IgD-negative memory B cell (primary cell): ENCODE data around the gene ZBED3. TPM values are rescaled to one million over a fixed set of nuclear protein-coding genes. Genes with fewer than 3 reads are reported as not detected.
"Not testable (repeated sequence)": the region's sequence is repeated elsewhere in the genome, so short reads cannot be mapped to it uniquely, and the experiment has no call there.

ENCODE experiments used
- H3K27ac Mint-ChIP-seq, 3 donors: one replicate each; pipeline ENCODE4 v1.8.0; 2020 to 2022; ENCODE audit warnings: mild to moderate bottlenecking in 3 of 3, mixed read lengths in 3 of 3, moderate library complexity in 1 of 3
- H3K27me3 Mint-ChIP-seq: one replicate; pipeline ENCODE4 v1.8.0; 2021; ENCODE audit warnings: mixed read lengths
- H3K36me3 Mint-ChIP-seq: one replicate; pipeline ENCODE4 v1.8.0; 2020; ENCODE audit warnings: mild to moderate bottlenecking, mixed read lengths
- H3K4me1 Mint-ChIP-seq, 3 donors: one replicate each; pipeline ENCODE4 v1.8.0; 2020 to 2022; ENCODE audit warnings: mixed read lengths in 3 of 3, mild to moderate bottlenecking in 1 of 3
- H3K4me3 Mint-ChIP-seq, 4 donors: one replicate each; pipeline ENCODE4 v1.8.0; 2020 to 2022; ENCODE audit warnings: mild to moderate bottlenecking in 4 of 4, mixed read lengths in 4 of 4, moderate library complexity in 3 of 4
- H3K9me3 Mint-ChIP-seq, 3 donors: one replicate each; pipeline ENCODE4 v1.8.0; 2020 to 2021; ENCODE audit warnings: mixed read lengths in 3 of 3, mild to moderate bottlenecking in 1 of 3
- polyA plus RNA-seq: library from polyadenylated mRNA; unstranded; fragments of 300-500 nt; fragmentation: Illumina TruSeq; gene quantifications from one replicate; pipeline ENCODE4 v1.2.3, GENCODE V29; 2021

Gene ZBED3
- polyA plus RNA-seq, result 0.29 TPM

DNA sequence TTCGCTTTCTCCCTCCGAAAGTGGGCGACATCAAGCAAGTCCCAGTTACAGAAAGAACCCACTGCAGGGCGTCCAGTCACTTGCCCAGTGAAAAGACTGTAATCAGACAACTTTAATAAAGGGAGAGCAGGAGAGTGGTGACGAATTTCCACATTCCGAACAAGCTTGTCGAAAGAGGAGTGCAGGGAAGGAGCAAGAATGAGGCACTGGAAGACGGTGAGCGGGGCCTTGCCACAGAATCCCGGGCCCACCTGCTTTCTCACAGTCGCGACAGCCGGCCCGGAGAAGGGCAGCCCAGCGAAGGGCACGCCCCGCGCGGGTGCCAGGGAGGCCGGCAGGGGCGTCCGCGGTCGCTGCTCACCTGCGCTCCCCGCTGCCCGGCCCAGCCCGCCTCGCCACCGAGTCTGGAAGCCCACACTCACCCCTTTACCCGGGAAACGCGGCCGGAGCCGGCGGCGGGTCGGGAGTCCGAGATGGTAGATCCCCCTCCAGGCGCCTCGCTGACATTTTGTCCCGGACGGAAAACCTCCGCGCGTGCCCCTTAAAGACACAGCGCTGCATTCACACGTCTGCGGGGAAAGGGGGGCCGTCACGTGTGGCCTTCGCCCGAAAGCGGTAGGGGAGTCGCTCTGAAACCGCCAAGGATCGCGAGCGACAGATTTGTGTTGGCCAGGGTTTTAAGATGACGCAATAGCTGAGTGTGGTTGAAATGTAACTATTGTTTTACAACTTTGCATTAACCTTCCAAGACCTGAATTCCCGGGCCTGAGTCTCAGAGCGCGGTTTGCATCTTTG lies at the start of gene ZBED3:
Gene ZBED3 (minus strand): TSS at position 597 of the 795 bp plus-strand sequence. CDS start 9,407 bp downstream, outside the sequence.
- H3K4me3 Mint-ChIP-seq, result peak within 1 kb of the TSS; percentile 93 to 99 (median 96)
- H3K36me3 Mint-ChIP-seq, result peaks cover 1% of the 10 kb centered on the region
- peaks cover 6 to 19% (median 12%) of the 10 kb centered on the region in 3 donors for H3K4me1 Mint-ChIP-seq
- peak within 1 kb of the TSS; percentile 55 to 74 (median 59) for H3K27ac Mint-ChIP-seq
- no peaks in the 10 kb centered on the region for H3K9me3 Mint-ChIP-seq
- peaks cover 4% of the 10 kb centered on the region for H3K27me3 Mint-ChIP-seq

- Mint-ChIP-seq H3K27ac (no peak overlapping the region), H3K4me1 (peaks cover 0 to 3% (median 3%) of the 10 kb centered on the region in 3 donors), H3K4me3 (no peak overlapping the region), H3K9me3 (no peaks in the 10 kb centered on the region), H3K36me3 (peaks cover 5% of the 10 kb centered on the region), H3K27me3 (peaks cover 8% of the 10 kb centered on the region)
Measured at GRCh38 chr5:77133061-77133758, 46.1 kb upstream of the ZBED3 start.

DNA sequence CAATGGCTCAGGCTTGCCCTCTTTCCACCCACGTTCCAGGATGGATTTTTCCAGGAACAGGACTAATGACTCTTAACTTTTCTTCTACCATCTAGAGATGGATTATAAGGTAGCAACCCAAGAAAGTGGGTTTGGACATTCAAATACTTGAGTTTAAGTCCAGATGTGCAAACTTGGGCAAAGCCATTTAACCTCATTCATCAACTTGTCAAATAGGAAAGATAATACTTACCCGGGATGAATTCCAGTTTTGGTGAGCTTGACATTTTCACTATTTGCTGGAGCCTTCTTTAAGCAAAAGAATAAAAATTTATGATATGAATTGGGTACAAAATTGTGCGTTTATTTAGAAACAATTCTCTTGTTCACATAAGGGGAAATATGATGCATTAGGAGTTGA lies 44.3 kb upstream of the ZBED3 start:
- H3K4me3 Mint-ChIP-seq, result no peak overlapping the region
- H3K27ac Mint-ChIP-seq, result no peak overlapping the region
- H3K27me3 Mint-ChIP-seq, result peaks cover 9% of the 10 kb centered on the region
- no peaks in the 10 kb centered on the region for H3K9me3 Mint-ChIP-seq
- H3K4me1 Mint-ChIP-seq, result peaks cover 0 to 3% (median 3%) of the 10 kb centered on the region in 3 donors
- H3K36me3 Mint-ChIP-seq, result peaks cover 5% of the 10 kb centered on the region

- Mint-ChIP-seq H3K27ac (no peak overlapping the region), H3K4me3 (no peak overlapping the region), H3K9me3 (peaks cover 0 to 2% (median 0%) of the 10 kb centered on the region in 3 donors), H3K36me3 (peaks cover 3% of the 10 kb centered on the region), H3K27me3 (peaks cover 9% of the 10 kb centered on the region), H3K4me1 (no peaks in the 10 kb centered on the region)
Measured at GRCh38 chr5:77129391-77129990, 42.4 kb upstream of the ZBED3 start.

- Mint-ChIP-seq H3K9me3 (peaks cover 0 to 4% (median 4%) of the 10 kb centered on the region in 3 donors), H3K36me3 (no peaks in the 10 kb centered on the region), H3K4me3 (no peak overlapping the region), H3K4me1 (no peaks in the 10 kb centered on the region), H3K27ac (no peak overlapping the region), H3K27me3 (peaks cover 9% of the 10 kb centered on the region)
Measured at GRCh38 chr5:77128411-77129061, 41.5 kb upstream of the ZBED3 start.

DNA sequence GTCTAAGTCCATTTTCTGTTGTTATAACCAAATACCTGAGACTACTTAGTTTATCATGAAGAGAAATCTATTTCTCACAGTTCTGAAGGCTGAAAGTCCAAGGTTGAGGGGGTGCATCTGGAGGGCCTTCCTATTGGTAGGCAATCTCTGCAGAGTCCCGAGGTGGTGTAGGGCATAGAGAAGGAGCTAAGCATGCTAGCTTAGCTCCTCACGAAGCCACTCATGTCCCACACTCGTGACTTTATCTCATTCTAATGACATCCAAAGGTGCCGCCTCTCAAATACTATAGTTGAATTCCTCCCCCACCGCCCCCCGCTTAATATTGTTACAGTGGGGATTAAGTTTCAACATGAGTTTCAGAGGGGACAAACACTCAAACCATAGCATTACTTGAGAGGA lies 36.0 kb upstream of the ZBED3 start:
- Mint-ChIP-seq H3K27me3 (peaks cover 1% of the 10 kb centered on the region), H3K27ac (no peak overlapping the region), H3K4me3 (no peak overlapping the region), H3K4me1 (no peaks in the 10 kb centered on the region), H3K9me3 (peaks cover 0 to 4% (median 4%) of the 10 kb centered on the region in 3 donors), H3K36me3 (peaks cover 5% of the 10 kb centered on the region)

DNA sequence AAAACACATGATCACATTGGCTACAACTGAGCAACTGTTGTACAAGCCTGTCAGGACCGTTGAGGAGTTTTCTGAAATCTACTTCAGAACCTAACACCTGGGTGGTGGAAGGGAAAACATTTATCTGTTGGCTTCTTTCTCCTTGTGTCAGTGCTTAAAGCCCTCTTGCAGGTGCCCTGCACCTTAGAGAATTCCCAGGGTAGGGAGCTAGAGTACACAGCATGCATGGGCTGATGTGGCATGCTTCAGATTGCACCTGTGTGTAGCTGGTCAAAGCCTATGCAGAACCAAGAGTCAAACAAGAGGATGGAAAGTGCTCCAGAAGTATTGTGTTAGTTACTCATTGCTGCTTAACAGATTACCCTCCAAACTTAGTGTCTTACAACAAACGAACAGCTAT lies 33.6 kb upstream of the ZBED3 start:
- no peak overlapping the region for H3K4me3 Mint-ChIP-seq
- H3K4me1 Mint-ChIP-seq, result peaks cover 0 to 4% (median 0%) of the 10 kb centered on the region in 3 donors

GRCh38 chr5:77120086-77120485 lies 33.0 kb upstream of the ZBED3 start:
- Mint-ChIP-seq H3K9me3 (peaks cover 0 to 4% (median 4%) of the 10 kb centered on the region in 3 donors), H3K36me3 (peaks cover 7% of the 10 kb centered on the region), H3K27ac (no peak overlapping the region), H3K4me1 (peaks cover 0 to 4% (median 0%) of the 10 kb centered on the region in 3 donors), H3K4me3 (no peak overlapping the region), H3K27me3 (peaks cover 4% of the 10 kb centered on the region)

More for the DNA sequence above, 33.6 kb upstream of the ZBED3 start:
- H3K27ac Mint-ChIP-seq, result no peak overlapping the region
- peaks cover 0 to 4% (median 4%) of the 10 kb centered on the region in 3 donors for H3K9me3 Mint-ChIP-seq
- H3K36me3 Mint-ChIP-seq, result peaks cover 7% of the 10 kb centered on the region
- H3K27me3 Mint-ChIP-seq, result peaks cover 4% of the 10 kb centered on the region

- peaks cover 0 to 4% (median 3%) of the 10 kb centered on the region in 3 donors for H3K9me3 Mint-ChIP-seq
- H3K4me1 Mint-ChIP-seq, result peaks cover 0 to 5% (median 0%) of the 10 kb centered on the region in 3 donors
- no peak overlapping the region for H3K27ac Mint-ChIP-seq
- peaks cover 8% of the 10 kb centered on the region for H3K27me3 Mint-ChIP-seq
- peaks cover 5% of the 10 kb centered on the region for H3K36me3 Mint-ChIP-seq
- no peak overlapping the region for H3K4me3 Mint-ChIP-seq
Measured at GRCh38 chr5:77117161-77117560, 30.1 kb upstream of the ZBED3 start.

GRCh38 chr5:77107035-77107434 lies 19.9 kb upstream of the ZBED3 start:
- not testable (repeated sequence) for H3K4me3 Mint-ChIP-seq, H3K36me3 Mint-ChIP-seq, H3K4me1 Mint-ChIP-seq, H3K27ac Mint-ChIP-seq, H3K27me3 Mint-ChIP-seq, H3K9me3 Mint-ChIP-seq

DNA sequence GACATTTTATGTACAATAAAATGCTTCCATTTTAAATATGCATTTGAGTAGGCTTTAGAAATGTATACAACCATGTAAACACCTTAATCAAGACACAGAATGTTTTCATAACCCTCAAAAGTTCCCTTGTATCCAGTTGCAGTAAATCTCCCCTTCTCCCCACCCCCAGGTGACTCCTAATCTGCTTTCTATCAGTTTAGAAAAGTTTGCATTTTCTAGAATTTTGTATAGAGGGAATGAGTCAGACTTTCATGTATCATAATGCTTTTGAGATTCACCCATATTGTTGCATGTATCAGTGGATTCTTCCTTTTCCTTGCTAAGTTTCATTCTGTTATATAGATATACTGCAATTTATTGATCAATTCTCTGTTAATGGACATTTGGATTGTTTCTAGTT lies 17.7 kb upstream of the ZBED3 start:
- Mint-ChIP-seq H3K4me3 (no peak overlapping the region), H3K36me3 (peaks cover 2% of the 10 kb centered on the region), H3K4me1 (no peaks in the 10 kb centered on the region), H3K27ac (no peak overlapping the region), H3K27me3 (no peaks in the 10 kb centered on the region), H3K9me3 (peaks cover 0 to 2% (median 0%) of the 10 kb centered on the region in 3 donors)

GRCh38 chr5:77103457-77103856 lies 16.4 kb upstream of the ZBED3 start:
- Mint-ChIP-seq H3K4me3 (no peak overlapping the region), H3K9me3 (peaks cover 0 to 2% (median 0%) of the 10 kb centered on the region in 3 donors), H3K4me1 (no peaks in the 10 kb centered on the region), H3K27ac (no peak overlapping the region), H3K27me3 (no peaks in the 10 kb centered on the region), H3K36me3 (peaks cover 4% of the 10 kb centered on the region)

GRCh38 chr5:77102549-77102948 lies 15.5 kb upstream of the ZBED3 start:
- H3K27me3 Mint-ChIP-seq, result no peaks in the 10 kb centered on the region
- H3K27ac Mint-ChIP-seq, result no peak overlapping the region
- H3K9me3 Mint-ChIP-seq, result peaks cover 0 to 2% (median 0%) of the 10 kb centered on the region in 3 donors
- peaks cover 4% of the 10 kb centered on the region for H3K36me3 Mint-ChIP-seq
- H3K4me3 Mint-ChIP-seq, result no peak overlapping the region
- no peaks in the 10 kb centered on the region for H3K4me1 Mint-ChIP-seq

- Mint-ChIP-seq H3K27ac (no peak overlapping the region), H3K27me3 (no peaks in the 10 kb centered on the region), H3K36me3 (peaks cover 4% of the 10 kb centered on the region), H3K9me3 (peaks cover 0 to 2% (median 0%) of the 10 kb centered on the region in 3 donors), H3K4me1 (no peaks in the 10 kb centered on the region), H3K4me3 (no peak overlapping the region)
Measured at GRCh38 chr5:77101298-77101697, 14.2 kb upstream of the ZBED3 start.

DNA sequence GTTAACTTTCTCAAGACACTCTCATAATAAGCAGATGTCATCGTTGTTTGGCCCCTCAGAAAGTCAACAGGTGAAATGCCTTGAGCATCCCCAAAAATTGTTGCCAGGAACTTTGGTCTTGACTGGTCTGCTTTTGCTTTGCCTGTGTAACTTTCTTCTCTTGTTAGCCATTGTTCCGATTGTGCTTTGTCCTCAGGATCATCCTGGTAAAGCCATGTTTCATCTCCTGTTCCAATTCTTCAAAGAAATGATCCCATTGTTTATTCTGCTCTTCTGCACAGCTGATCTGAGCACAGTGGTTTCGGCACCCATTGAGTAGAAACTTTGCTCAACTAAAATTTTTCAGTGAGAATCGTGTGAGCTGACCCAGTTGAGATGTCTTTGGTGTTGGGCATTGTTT lies 8.1 kb upstream of the ZBED3 start:
- H3K27ac Mint-ChIP-seq, result no peak overlapping the region
- no peak overlapping the region for H3K4me3 Mint-ChIP-seq
- no peaks in the 10 kb centered on the region for H3K27me3 Mint-ChIP-seq
- peaks cover 2% of the 10 kb centered on the region for H3K36me3 Mint-ChIP-seq
- H3K4me1 Mint-ChIP-seq, result no peaks in the 10 kb centered on the region
- H3K9me3 Mint-ChIP-seq, result peaks cover 0 to 1% (median 0%) of the 10 kb centered on the region in 3 donors
